SU-DHL-6 (cell line): Measurements from ENCODE around the gene RSPO3.

Experiments used
- EZH2phosphoT487 ChIP-seq: fragments of 200-600 bp; sonication (generic), shearing (Covaris generic); conservative IDR thresholded peaks from 2 replicates; pipeline ENCODE4 v1.6.1; 2018; ENCODE audit warnings: mild to moderate bottlenecking, antibody characterized with exemption, low read length, moderate library complexity, mixed read lengths
- TF ChIP-seq, protein P1 (sequence below): fragments of 200-600 bp; sonication (generic); IDR thresholded peaks from one replicate; pipeline ENCODE4 v1.5.1; 2017; ENCODE audit warnings: antibody characterized with exemption, mild to moderate bottlenecking, low read length, moderate library complexity; ENCODE audit not compliant: insufficient read depth, poor library complexity, severe bottlenecking

DNA sequence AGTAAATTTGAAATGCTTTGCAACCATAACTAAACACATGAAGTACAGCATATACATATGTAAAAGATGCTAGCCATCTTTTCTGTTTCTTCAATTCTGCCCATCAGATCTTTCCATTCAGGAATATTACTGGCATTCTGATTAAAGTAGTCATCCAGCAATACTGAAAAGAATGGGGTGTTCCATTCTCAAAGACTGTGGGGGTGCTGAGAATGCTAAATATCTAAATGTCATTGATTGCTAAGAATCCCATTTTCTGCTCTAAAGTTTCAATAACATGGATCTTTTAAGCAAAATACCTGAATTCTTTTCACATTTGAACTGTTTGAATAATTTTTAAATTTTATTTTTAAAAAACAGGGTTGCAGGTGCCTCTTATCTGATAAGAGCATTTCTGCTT is 6.2 kb downstream of the RSPO3 start:
- TF ChIP-seq, protein P1, sequence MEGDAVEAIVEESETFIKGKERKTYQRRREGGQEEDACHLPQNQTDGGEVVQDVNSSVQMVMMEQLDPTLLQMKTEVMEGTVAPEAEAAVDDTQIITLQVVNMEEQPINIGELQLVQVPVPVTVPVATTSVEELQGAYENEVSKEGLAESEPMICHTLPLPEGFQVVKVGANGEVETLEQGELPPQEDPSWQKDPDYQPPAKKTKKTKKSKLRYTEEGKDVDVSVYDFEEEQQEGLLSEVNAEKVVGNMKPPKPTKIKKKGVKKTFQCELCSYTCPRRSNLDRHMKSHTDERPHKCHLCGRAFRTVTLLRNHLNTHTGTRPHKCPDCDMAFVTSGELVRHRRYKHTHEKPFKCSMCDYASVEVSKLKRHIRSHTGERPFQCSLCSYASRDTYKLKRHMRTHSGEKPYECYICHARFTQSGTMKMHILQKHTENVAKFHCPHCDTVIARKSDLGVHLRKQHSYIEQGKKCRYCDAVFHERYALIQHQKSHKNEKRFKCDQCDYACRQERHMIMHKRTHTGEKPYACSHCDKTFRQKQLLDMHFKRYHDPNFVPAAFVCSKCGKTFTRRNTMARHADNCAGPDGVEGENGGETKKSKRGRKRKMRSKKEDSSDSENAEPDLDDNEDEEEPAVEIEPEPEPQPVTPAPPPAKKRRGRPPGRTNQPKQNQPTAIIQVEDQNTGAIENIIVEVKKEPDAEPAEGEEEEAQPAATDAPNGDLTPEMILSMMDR: no peak
- TF ChIP-seq EZH2phosphoT487: no peak
